HUES64 (cell line): Measurements from ENCODE around the gene GPT2. TPM values are rescaled to one million over a fixed set of nuclear protein-coding genes. Genes with fewer than 3 reads are reported as not detected.

Source experiments
- H3K27ac ChIP-seq: 2 replicates; pipeline ENCODE4 v1.7.0; 2013; ENCODE audit warnings: low read depth, low read length, inconsistent platforms
- H3K27me3 ChIP-seq: 2 replicates; pipeline ENCODE4 v1.6.1; 2013; ENCODE audit warnings: mild to moderate bottlenecking, low read length; ENCODE audit not compliant: insufficient read depth
- H3K36me3 ChIP-seq: 2 replicates; pipeline ENCODE4 v1.6.1; 2013; ENCODE audit warnings: mild to moderate bottlenecking, low read length; ENCODE audit not compliant: insufficient read depth
- H3K4me1 ChIP-seq: 2 replicates; pipeline ENCODE4 v1.6.1; 2013; ENCODE audit warnings: mild to moderate bottlenecking, low read length, moderate library complexity; ENCODE audit not compliant: insufficient read depth
- H3K4me3 ChIP-seq: 2 replicates; pipeline ENCODE4 v1.5.1; 2013; ENCODE audit warnings: mild to moderate bottlenecking, low read length, moderate library complexity
- H3K9ac ChIP-seq: 2 replicates; pipeline ENCODE4 v1.6.1; 2013; ENCODE audit warnings: mild to moderate bottlenecking, low read depth, low read length
- H3K9me3 ChIP-seq: 2 replicates; pipeline ENCODE4 v1.6.1; 2013; ENCODE audit warnings: low read depth, low read length; ENCODE audit not compliant: insufficient read depth
- WGBS: fragments of 150-250, 120-280 bp; methylation state at CpG from one replicate; pipeline ENCODE4 v1.1.7; 2013; ENCODE audit warnings: missing lambda C conversion rate; 5-methylcytosine and 5-hydroxymethylcytosine counted together
- polyA plus RNA-seq, 2 experiments: library from polyadenylated mRNA; stranded (reverse); fragments of 50-300 nt; gene quantifications; one replicate each; pipeline ENCODE4 v1.2.3, GENCODE V29; 2013

The GPT2 gene, protein sequence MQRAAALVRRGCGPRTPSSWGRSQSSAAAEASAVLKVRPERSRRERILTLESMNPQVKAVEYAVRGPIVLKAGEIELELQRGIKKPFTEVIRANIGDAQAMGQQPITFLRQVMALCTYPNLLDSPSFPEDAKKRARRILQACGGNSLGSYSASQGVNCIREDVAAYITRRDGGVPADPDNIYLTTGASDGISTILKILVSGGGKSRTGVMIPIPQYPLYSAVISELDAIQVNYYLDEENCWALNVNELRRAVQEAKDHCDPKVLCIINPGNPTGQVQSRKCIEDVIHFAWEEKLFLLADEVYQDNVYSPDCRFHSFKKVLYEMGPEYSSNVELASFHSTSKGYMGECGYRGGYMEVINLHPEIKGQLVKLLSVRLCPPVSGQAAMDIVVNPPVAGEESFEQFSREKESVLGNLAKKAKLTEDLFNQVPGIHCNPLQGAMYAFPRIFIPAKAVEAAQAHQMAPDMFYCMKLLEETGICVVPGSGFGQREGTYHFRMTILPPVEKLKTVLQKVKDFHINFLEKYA
- polyA plus RNA-seq (2013, experiment 1 of 2), result 27.2 TPM
- 28.5 TPM for polyA plus RNA-seq (2013, experiment 2 of 2)

DNA sequence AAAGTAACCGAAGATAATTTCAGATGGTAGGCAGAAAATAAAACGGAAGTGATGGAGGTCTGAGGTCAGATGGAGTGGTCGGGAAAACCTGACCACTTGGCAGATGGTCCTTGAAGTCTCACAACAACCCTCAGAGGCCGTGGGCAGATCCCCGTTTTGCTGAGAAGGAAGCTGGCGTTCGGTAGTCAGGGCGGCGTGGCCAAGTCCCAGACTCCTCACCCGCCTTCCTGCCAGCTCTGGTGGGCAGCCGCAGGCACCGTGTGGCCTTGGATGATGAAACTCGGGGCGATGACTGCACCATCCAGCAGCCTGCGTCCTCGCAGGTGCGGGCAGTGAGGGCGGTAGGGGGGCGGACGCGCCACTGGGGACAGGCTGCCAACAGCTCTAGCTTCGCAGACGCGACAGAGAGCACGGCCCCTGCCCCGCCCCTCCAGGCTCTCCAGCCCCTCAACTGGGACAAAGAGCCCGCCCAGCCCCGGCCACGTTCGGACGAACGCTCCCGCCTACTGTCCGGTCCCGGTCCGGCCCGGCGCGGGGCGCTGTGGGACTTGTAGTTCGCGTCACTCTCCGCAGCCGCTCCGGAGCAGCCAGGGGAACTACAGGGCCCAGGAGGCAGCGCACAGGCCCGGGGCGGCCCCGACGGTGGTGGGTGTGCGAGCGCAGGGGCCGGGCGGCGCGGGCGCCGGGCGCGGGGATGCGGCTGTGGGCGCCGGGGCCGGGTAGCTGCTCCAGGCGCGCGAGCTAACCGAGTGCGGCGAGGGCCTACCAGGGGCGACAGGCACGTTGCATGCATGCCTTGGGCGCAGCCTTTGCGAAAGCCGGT lies at the start of gene GPT2:
TSS of gene GPT2 (plus strand) at position 673 of the 823 bp plus-strand sequence. CDS start 354 bp downstream, outside the sequence.
- Histone ChIP-seq H3K27ac (peak within 1 kb of the TSS; percentile 76; the same call in 1 of the 2 replicates), H3K4me1 (peaks cover 30% of the 10 kb centered on the region), H3K27me3 (peaks cover 14% of the 10 kb centered on the region; the same call in 1 of the 2 replicates), H3K9ac (peak within 1 kb of the TSS; percentile 89), H3K9me3 (no peaks in the 10 kb centered on the region), H3K4me3 (peak within 1 kb of the TSS; percentile 94), H3K36me3 (peaks cover 15% of the 10 kb centered on the region; the same call in 1 of the 2 replicates)
- WGBS, result 1% methylated on average over 75 of the region's 75 CpGs

DNA sequence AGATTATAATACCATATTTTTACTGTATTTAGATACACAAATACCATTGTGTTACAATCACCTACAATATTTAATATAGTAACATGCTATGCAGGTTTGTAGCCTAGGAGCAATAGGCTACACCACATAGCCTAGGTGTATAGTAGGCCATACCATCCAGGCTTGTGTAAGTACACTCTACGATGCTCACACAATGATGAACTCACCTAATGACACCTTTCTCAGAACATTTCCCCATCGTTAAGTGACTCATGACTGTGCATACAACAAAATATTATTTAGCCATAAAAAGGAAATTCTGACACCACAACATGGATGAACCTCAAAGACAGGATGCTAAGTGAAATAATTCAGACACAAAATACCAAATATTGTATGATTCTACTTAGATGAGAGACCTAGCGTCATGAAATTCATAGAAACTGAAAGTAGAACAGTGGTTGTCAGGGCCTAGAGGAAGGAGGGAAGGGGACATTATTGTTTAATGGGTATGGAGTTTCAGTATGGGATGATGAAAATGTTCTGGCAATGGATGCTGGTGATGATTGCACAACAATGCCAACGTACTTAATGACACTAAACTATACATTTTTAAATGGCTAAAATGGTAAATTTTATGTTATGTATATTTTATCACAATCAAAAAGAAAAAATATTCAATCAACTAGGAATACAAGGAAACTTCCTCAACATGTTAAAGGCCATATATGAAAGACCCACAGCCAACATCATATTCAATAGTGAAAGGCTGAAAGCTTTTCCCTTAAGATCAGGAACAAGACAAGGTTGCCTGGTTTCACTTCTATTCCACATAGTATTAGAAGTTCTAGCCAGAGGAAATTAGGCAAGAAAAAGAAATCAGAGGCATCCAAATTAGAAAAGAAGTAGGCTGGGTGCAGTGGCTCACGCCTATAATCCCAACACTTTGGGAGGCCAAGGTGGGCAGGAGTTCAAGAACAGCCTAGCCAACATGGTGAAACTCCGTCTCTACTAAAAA lies 47.3 kb upstream of the GPT2 start:
- H3K4me3 ChIP-seq, result no peak overlapping the region
- H3K9ac ChIP-seq, result no peak overlapping the region
- H3K9me3 ChIP-seq, result peaks cover under 1% of the 10 kb centered on the region; the same call in 1 of the 2 replicates
- 93% methylated on average over 5 of the region's 6 CpGs for WGBS
- H3K27ac ChIP-seq, result no peak overlapping the region
- no peaks in the 10 kb centered on the region for H3K4me1 ChIP-seq
- H3K36me3 ChIP-seq, result no peaks in the 10 kb centered on the region
- no peaks in the 10 kb centered on the region for H3K27me3 ChIP-seq

DNA sequence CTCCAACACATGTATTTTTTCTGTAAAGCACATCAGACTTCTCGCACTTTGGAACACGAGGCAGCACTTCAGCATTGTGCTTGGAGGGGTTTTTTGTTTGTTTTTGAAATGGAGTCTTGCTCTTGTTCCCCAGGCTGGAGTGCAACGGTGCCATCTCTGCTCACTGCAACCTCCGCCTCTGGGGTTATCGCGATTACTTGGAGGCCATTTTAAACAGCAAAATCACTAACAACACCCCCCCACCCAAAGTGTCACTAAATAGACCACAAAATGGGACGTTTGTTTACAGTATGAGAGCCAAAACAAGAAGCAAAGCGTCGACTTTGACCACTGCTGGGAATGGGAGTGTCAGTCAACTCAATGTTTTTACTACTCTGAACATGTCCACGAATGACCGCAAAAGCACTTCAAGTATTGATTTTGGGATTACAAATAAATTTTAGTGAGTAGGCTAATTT lies 44.1 kb upstream of the GPT2 start:
- no peaks in the 10 kb centered on the region for H3K27me3 ChIP-seq
- H3K9ac ChIP-seq, result no peak overlapping the region
- H3K27ac ChIP-seq, result no peak overlapping the region
- no peaks in the 10 kb centered on the region for H3K4me1 ChIP-seq
- 86% methylated on average over 11 of the region's 11 CpGs for WGBS
- no peak overlapping the region for H3K4me3 ChIP-seq
- no peaks in the 10 kb centered on the region for H3K36me3 ChIP-seq
- peaks cover 8% of the 10 kb centered on the region for H3K9me3 ChIP-seq

DNA sequence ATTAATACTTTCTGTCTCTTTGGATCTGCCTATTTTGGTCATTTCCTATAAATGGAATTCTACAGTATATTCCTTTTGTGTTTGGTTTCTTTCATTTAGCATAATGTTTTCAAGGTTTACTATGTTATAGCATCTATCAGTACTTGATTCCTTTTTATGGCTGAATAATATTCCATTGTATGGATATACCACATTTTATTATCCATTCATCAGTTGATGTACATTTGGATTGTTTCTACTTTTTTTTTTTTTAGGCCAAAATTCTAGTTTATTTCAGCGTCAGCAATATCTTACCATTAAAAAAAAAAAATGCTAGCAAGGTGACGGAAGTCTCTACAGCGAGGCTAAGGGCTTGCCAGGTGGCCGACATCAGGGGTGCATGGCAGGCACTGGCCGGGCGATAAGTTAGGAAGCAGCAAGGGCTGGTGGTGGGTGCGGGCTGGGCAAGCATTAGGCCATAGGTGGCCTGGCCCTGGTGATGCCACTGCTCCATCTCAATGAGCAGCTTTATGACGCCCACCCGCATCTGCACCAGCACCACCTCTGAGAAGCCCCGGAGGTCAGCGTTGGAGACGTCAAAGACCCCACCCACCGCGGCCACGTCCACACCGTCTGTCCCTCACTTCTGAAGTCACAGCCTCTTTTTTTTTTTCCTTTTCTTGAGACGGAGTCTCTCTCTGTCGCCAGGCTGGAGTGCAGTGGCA lies 41.8 kb upstream of the GPT2 start:
- Histone ChIP-seq H3K4me1 (no peaks in the 10 kb centered on the region), H3K27me3 (no peaks in the 10 kb centered on the region), H3K27ac (no peak overlapping the region), H3K9me3 (peaks cover 8% of the 10 kb centered on the region), H3K4me3 (no peak overlapping the region), H3K36me3 (no peaks in the 10 kb centered on the region), H3K9ac (no peak overlapping the region)
- WGBS, result 96% methylated on average over 18 of the region's 18 CpGs

DNA sequence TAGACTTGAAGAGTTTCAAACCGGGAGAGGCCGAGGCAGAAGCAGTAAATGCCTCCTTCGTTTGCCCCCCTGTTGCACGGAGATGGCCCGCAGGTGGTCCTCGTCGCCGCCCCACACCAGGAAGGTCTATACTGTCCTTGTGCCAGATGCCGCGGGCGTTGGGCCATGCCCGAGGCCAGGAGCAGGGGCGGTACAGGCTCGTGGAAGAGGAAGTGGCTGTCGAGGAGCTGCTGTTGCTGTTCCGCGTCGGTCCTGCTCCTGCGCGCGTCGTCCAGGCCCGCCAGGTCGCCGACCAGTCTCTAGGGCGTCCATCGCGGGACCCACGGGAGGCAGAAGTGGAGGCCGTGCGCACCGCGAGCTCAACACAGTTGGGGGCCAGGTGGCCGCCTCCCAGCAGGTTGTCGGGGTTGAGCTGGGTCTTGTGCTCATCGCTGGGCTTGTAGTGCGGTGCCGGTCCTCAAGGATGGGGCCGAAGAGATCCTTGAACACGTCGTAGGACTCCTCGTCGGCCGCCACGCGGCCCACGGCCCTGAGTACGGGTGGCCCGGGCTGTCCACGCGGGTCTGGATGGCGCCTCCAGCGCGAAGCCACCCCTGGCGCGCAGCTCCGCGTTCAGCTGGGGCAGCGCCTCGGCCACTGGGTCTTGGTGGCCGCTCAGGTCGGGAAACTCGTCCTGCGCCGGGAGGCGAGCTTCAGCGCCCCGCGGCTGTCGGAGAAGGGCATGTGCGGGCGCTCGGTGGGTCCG lies 40.1 kb upstream of the GPT2 start:
- Histone ChIP-seq H3K9me3 (peaks cover 8% of the 10 kb centered on the region), H3K27ac (no peak overlapping the region), H3K4me3 (no peak overlapping the region), H3K27me3 (no peaks in the 10 kb centered on the region), H3K36me3 (no peaks in the 10 kb centered on the region), H3K4me1 (peaks cover 1% of the 10 kb centered on the region; the same call in 1 of the 2 replicates), H3K9ac (no peak overlapping the region)
- WGBS, result 95% methylated on average over 74 of the region's 74 CpGs

DNA sequence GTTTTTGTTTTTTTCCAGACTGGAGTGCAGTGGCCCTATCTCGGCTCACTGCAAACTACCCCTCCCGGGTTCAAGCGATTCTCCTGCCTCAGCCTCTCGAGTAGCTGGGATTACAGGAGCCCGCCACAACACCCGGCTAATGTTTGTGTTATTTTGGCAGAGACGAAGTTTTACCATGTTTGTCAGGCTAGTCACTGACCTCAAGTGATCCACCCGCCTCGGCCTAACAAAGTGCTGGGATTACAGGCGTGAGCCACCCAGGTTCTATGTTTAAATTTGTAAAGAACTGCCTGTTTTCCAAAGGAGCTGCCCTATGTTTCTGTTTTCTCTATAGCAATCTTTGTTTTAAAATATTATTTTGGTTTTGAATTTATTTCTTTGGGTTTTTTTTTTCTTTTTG lies 39.4 kb upstream of the GPT2 start:
- no peak overlapping the region for H3K27ac ChIP-seq
- H3K9me3 ChIP-seq, result peaks cover 8% of the 10 kb centered on the region
- H3K27me3 ChIP-seq, result no peaks in the 10 kb centered on the region
- H3K4me1 ChIP-seq, result peaks cover 3% of the 10 kb centered on the region; the same call in 1 of the 2 replicates
- no peak overlapping the region for H3K9ac ChIP-seq
- no peak overlapping the region for H3K4me3 ChIP-seq
- WGBS, result 96% methylated on average over 10 of the region's 10 CpGs
- H3K36me3 ChIP-seq, result no peaks in the 10 kb centered on the region

DNA sequence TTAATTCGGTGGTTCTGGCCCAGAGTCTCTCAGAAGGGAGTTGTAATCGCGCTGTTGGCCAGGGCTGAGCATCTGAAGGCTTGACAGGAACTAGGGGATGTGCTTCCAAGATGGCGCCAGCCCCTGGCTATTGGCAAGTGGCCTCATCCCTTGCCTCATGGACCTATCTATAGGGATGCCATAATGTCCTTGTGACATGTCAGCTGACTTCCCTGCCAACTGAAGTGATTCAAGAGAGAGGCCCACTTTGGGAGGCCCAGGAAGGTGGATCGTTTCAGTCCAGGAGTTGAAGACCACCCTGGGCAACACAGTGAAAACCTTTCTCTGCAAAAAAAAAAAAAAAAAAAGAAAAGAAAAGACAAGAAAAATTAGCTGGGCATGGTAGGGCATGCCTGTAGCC lies 38.2 kb upstream of the GPT2 start:
- WGBS, result 96% methylated on average over 5 of the region's 5 CpGs
- peaks cover 8% of the 10 kb centered on the region for H3K9me3 ChIP-seq

DNA sequence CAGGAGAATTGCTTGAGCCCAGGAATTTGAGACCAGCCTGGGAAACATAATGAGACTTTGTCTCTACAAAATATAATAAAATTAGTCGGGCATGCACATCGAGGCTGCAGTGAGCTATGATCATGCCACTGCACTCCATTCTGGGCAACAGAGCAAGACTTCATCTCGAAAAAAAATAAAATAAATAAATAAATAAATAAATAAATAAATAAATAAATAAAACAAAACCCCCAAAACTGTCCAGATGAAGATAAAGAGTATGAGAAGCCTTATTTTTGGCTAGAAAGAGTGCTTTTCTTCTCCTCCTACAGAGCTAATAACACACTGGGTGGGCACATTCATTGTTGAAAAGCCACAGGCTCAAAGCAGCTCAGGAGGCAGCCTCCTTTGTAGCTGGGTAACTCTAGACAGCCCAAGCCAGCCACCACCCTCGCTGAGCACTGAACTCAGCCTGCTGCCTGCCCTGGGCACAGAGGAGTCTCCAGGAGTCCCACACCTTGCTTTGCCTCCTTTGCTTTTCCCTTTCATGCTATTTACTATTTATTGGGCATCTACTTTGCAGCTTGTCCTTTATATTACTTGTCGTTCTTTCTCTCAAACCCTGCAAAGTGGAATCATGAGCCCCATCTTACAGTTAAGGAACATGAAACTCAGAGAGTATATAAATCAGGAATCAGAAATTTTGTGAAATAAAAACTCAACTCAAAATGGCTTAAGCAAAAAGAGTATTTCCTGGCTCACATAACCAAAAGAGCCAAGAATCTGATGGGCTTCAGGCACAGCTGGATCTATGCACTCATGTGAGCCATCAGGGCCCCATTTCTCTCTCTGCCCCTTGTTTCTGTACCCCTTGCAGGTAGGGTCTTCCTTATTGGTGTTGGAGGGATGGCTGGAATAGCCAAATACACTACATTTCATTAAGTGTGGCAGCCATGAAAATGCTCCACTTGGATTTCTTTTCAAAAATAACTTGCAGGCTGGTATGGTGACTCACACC lies 35.1 kb upstream of the GPT2 start:
- WGBS, result 83% methylated on average over 4 of the region's 5 CpGs
- H3K36me3 ChIP-seq, result no peaks in the 10 kb centered on the region
- no peaks in the 10 kb centered on the region for H3K27me3 ChIP-seq
- H3K9ac ChIP-seq, result no peak overlapping the region
- peaks cover 3% of the 10 kb centered on the region; the same call in 1 of the 2 replicates for H3K4me1 ChIP-seq
- no peak overlapping the region for H3K27ac ChIP-seq
- no peak overlapping the region for H3K4me3 ChIP-seq
- H3K9me3 ChIP-seq, result no peaks in the 10 kb centered on the region

More for the DNA sequence above, 38.2 kb upstream of the GPT2 start:
- Histone ChIP-seq H3K27ac (no peak overlapping the region), H3K4me1 (peaks cover 3% of the 10 kb centered on the region; the same call in 1 of the 2 replicates), H3K9ac (no peak overlapping the region), H3K27me3 (no peaks in the 10 kb centered on the region), H3K4me3 (no peak overlapping the region), H3K36me3 (no peaks in the 10 kb centered on the region)
